Measurements from ENCODE around the gene KIF1A. TPM values are rescaled to one million over a fixed set of nuclear protein-coding genes. Genes with fewer than 3 reads are reported as not detected.

Gene KIF1A
- total RNA-seq, 4 donors from 2014 or later, result 1.7 to 4.1 (median 3.4) TPM

DNA sequence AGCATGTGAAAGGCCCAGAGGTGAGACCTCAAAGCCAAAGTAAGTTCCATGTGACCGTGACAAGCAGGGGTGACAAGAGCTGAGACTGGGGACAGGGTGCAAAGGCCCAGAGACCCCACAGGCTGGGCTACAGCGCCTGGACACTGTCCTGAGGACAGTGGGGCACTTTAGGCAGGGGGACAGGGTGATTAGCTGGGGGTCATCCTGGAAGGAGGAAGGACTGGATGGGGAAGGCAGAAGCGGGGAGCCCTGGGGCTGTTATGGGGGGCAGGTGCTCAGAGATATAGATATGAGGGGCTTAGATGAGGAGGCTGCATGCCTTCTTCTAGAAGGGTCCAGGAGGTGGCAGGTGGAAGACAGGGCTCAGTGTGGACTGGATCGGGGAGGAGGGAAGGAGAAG, 31.5 kb downstream of the KIF1A start:
- no peak for TF ChIP-seq POLR2AphosphoS5 (IDR thresholded peaks at IDR 0.05)
- TF ChIP-seq EP300 (IDR thresholded peaks at IDR 0.05), result no peak
- TF ChIP-seq, protein P1, sequence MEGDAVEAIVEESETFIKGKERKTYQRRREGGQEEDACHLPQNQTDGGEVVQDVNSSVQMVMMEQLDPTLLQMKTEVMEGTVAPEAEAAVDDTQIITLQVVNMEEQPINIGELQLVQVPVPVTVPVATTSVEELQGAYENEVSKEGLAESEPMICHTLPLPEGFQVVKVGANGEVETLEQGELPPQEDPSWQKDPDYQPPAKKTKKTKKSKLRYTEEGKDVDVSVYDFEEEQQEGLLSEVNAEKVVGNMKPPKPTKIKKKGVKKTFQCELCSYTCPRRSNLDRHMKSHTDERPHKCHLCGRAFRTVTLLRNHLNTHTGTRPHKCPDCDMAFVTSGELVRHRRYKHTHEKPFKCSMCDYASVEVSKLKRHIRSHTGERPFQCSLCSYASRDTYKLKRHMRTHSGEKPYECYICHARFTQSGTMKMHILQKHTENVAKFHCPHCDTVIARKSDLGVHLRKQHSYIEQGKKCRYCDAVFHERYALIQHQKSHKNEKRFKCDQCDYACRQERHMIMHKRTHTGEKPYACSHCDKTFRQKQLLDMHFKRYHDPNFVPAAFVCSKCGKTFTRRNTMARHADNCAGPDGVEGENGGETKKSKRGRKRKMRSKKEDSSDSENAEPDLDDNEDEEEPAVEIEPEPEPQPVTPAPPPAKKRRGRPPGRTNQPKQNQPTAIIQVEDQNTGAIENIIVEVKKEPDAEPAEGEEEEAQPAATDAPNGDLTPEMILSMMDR (IDR thresholded peaks at IDR 0.05), result no peak
- TF ChIP-seq POLR2A (IDR thresholded peaks at IDR 0.05; ENCODE audit: low read depth), result no peak
- H3K4me1 ChIP-seq, result no peaks in the 10 kb centered on the region
- intact Hi-C loops (cut with DNase I), result no loop called here
- no peak overlapping the region for H3K4me3 ChIP-seq
- H3K9me3 ChIP-seq, result no peaks in the 10 kb centered on the region
- no peaks in the 10 kb centered on the region for H3K36me3 ChIP-seq
- peaks cover 0 to 65% (median 0%) of the 10 kb centered on the region in 4 donors for H3K27me3 ChIP-seq
- no peak overlapping the region for H3K27ac ChIP-seq (replicated peaks in 1 of 4)
- 84% methylated on average over 4 of the region's 4 CpGs for WGBS
- DNase-seq (ENCODE audit: extremely low spot score), result no peak

- H3K4me3 ChIP-seq, result no peak overlapping the region
- H3K36me3 ChIP-seq, result no peaks in the 10 kb centered on the region
- no peak overlapping the region for H3K27ac ChIP-seq (replicated peaks in 1 of 4)
- peaks cover 0 to 65% (median 0%) of the 10 kb centered on the region in 4 donors for H3K27me3 ChIP-seq
- TF ChIP-seq, protein P1 (IDR thresholded peaks at IDR 0.05), result no peak
- TF ChIP-seq POLR2AphosphoS5 (IDR thresholded peaks at IDR 0.05), result no peak
- no peak for TF ChIP-seq POLR2A (IDR thresholded peaks at IDR 0.05; ENCODE audit: low read depth)
- TF ChIP-seq EP300 (IDR thresholded peaks at IDR 0.05), result no peak
- no peaks in the 10 kb centered on the region for H3K4me1 ChIP-seq
- intact Hi-C loops (cut with DNase I), result no loop called here
- no peaks in the 10 kb centered on the region for H3K9me3 ChIP-seq
- WGBS, result 89% methylated on average over 17 of the region's 23 CpGs
- DNase-seq (ENCODE audit: extremely low spot score), result no peak
Measured at GRCh38 chr2:240787521-240788472, 32.2 kb downstream of the KIF1A start.

GRCh38 chr2:240786871-240787311, 33.1 kb downstream of the KIF1A start:
- H3K27ac ChIP-seq (replicated peaks in 1 of 4), result no peak overlapping the region
- WGBS, result 77% methylated on average over 17 of the region's 17 CpGs
- DNase-seq (ENCODE audit: extremely low spot score), result no peak

DNA sequence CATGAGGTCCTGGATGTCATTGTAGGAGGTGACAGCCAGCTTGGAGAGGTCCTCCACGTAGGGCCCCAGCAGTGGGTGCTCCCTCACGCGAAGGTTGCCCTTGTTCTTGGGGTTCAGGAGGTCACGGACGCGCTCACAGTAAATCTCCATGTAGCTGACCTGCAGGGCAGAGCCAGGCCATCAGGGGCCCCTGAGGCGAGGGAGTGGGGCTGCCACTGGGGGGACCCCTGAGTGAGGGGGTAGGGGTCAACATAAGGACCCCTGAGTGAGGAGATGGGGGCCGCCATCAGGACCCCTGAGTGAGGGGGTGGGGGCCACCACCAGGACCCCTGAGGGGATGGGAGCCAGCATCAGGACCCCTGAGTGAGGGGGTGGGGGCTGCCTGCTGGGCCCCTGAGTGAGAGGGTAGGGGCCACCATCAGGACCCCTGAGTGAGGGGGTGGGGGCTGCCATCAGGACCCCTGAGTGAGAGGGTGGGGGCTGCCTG, 33.6 kb downstream of the KIF1A start:
- peaks cover 0 to 65% (median 0%) of the 10 kb centered on the region in 4 donors for H3K27me3 ChIP-seq
- WGBS, result 91% methylated on average over 8 of the region's 8 CpGs
- no peak for DNase-seq (ENCODE audit: extremely low spot score)
- TF ChIP-seq POLR2A (IDR thresholded peaks at IDR 0.05; ENCODE audit: low read depth) (no peak), POLR2AphosphoS5 (IDR thresholded peaks at IDR 0.05) (no peak), EP300 (IDR thresholded peaks at IDR 0.05) (no peak)
- TF ChIP-seq, protein P1 (IDR thresholded peaks at IDR 0.05), result no peak
- H3K4me1 ChIP-seq, result no peaks in the 10 kb centered on the region
- no peaks in the 10 kb centered on the region for H3K9me3 ChIP-seq
- intact Hi-C loops (cut with DNase I), result no loop called here
- H3K27ac ChIP-seq (replicated peaks in 1 of 4), result no peak overlapping the region
- H3K36me3 ChIP-seq, result no peaks in the 10 kb centered on the region
- no peak overlapping the region for H3K4me3 ChIP-seq

More at GRCh38 chr2:240786871-240787311, 33.1 kb downstream of the KIF1A start:
- Histone ChIP-seq H3K36me3 (no peaks in the 10 kb centered on the region), H3K27me3 (peaks cover 0 to 65% (median 0%) of the 10 kb centered on the region in 4 donors), H3K9me3 (no peaks in the 10 kb centered on the region), H3K4me3 (no peak overlapping the region), H3K4me1 (no peaks in the 10 kb centered on the region)
- intact Hi-C loops (cut with DNase I), result no loop called here
- TF ChIP-seq POLR2AphosphoS5 (IDR thresholded peaks at IDR 0.05) (no peak), POLR2A (IDR thresholded peaks at IDR 0.05; ENCODE audit: low read depth) (no peak), EP300 (IDR thresholded peaks at IDR 0.05) (no peak)
- TF ChIP-seq, protein P1 (IDR thresholded peaks at IDR 0.05), result no peak
